Parathyroid adenoma (tissue), 2 donors: ENCODE results near the gene ADD2.

Experiments
- H2AFZ ChIP-seq: fragments of 300-600 bp; sonication (generic); one replicate; pipeline ENCODE4 v1.7.0; 2017; ENCODE audit warnings: antibody characterized with exemption, mild to moderate bottlenecking
- H3K27ac ChIP-seq: fragments of 300-600 bp; sonication (generic); one replicate; pipeline ENCODE4 v1.7.0; 2017
- H3K27me3 ChIP-seq: fragments of 300-600 bp; sonication (generic); one replicate; pipeline ENCODE4 v1.7.0; 2017; ENCODE audit warnings: low read length; ENCODE audit not compliant: control insufficient read depth, insufficient read depth
- H3K36me3 ChIP-seq: fragments of 300-600 bp; sonication (generic); one replicate; pipeline ENCODE4 v1.7.0; 2017; ENCODE audit warnings: low read length; ENCODE audit not compliant: control insufficient read depth, insufficient read depth
- H3K4me1 ChIP-seq: fragments of 300-600 bp; sonication (generic); one replicate; pipeline ENCODE4 v1.7.0; 2017; ENCODE audit warnings: control low read depth
- H3K4me2 ChIP-seq: fragments of 300-600 bp; sonication (generic); one replicate; pipeline ENCODE4 v1.7.0; 2017; ENCODE audit warnings: low read length
- H3K4me3 ChIP-seq: fragments of 300-600 bp; sonication (generic); one replicate; pipeline ENCODE4 v1.7.0; 2017; ENCODE audit warnings: low read depth, low read length
- H3K79me2 ChIP-seq: fragments of 300-600 bp; sonication (generic); one replicate; pipeline ENCODE4 v1.7.0; 2017; ENCODE audit warnings: control low read depth
- H3K9ac ChIP-seq: fragments of 300-600 bp; sonication (generic); one replicate; pipeline ENCODE4 v1.7.0; 2017; ENCODE audit warnings: mild to moderate bottlenecking
- H3K9me3 ChIP-seq: fragments of 300-600 bp; sonication (generic); one replicate; pipeline ENCODE4 v1.7.0; 2017; ENCODE audit warnings: low read length; ENCODE audit not compliant: control insufficient read depth
- CTCF ChIP-seq: fragments of 300-600 bp; sonication (generic); IDR thresholded peaks from one replicate; pipeline ENCODE4 v1.7.0; 2017; ENCODE audit warnings: antibody characterized with exemption, mild to moderate bottlenecking
- donor health status: primary hyperparathyroidism.

Gene ADD2, protein sequence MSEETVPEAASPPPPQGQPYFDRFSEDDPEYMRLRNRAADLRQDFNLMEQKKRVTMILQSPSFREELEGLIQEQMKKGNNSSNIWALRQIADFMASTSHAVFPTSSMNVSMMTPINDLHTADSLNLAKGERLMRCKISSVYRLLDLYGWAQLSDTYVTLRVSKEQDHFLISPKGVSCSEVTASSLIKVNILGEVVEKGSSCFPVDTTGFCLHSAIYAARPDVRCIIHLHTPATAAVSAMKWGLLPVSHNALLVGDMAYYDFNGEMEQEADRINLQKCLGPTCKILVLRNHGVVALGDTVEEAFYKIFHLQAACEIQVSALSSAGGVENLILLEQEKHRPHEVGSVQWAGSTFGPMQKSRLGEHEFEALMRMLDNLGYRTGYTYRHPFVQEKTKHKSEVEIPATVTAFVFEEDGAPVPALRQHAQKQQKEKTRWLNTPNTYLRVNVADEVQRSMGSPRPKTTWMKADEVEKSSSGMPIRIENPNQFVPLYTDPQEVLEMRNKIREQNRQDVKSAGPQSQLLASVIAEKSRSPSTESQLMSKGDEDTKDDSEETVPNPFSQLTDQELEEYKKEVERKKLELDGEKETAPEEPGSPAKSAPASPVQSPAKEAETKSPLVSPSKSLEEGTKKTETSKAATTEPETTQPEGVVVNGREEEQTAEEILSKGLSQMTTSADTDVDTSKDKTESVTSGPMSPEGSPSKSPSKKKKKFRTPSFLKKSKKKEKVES

DNA sequence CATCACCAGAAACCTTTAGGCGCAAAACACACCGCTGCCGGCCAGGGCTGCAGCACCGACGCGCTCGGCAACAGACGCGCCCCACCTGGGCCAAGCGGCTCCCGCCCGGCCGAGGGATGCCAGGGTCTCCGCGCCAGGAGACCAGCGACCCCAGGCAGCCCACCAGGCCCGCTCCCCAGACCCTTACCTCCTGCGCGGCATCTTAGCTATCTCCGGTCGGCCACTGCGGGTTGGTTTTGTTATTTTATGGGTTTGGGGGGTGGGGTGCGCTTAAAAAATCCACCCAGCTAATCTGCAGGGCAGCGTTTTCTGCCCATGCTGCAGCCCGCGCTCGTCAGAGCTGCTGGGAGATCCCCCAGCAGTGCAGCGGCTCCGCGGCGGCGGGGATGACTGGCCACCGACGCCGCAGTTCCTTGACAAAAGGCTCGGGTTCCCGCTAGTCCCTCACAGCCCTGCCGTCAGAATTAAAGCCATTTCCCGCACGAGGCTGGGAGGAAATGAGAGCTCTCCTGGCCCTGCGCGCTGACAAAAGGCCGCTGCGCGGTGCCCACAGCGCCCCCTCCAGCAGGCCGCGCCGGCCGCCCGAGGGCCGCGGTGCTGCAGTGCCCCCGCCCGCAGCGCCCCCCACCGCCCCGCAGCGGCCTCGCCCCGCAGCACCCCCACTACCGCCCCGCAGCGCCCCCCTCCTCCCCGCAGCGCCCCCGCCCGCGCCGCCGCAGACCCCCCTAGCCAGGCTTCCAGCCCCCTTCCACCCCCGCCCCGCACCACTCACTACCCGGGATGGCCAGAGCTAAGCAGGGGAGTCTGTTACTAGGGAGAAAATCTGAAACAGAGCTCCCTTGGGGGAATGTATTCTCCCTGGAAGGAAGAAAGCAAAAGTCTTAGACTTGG, at the start of gene ADD2:
TSS of gene ADD2 (minus strand) at position 502 of the 891 bp plus-strand sequence. CDS start 61,792 bp downstream, outside the sequence.
- Histone ChIP-seq H3K4me1 (no peaks in the 10 kb centered on the region), H3K9me3 (no peaks in the 10 kb centered on the region), H3K4me2 (peak within 1 kb of the TSS; percentile 71), H3K4me3 (peak within 1 kb of the TSS; percentile 29), H3K9ac (no peak within 1 kb of the TSS), H3K36me3 (no peaks in the 10 kb centered on the region), H3K27me3 (peaks cover 3% of the 10 kb centered on the region), H3K79me2 (no peaks in the 10 kb centered on the region), H3K27ac (no peak within 1 kb of the TSS), H2AFZ (peak within 1 kb of the TSS; percentile 70)
- no peak for TF ChIP-seq CTCF

DNA sequence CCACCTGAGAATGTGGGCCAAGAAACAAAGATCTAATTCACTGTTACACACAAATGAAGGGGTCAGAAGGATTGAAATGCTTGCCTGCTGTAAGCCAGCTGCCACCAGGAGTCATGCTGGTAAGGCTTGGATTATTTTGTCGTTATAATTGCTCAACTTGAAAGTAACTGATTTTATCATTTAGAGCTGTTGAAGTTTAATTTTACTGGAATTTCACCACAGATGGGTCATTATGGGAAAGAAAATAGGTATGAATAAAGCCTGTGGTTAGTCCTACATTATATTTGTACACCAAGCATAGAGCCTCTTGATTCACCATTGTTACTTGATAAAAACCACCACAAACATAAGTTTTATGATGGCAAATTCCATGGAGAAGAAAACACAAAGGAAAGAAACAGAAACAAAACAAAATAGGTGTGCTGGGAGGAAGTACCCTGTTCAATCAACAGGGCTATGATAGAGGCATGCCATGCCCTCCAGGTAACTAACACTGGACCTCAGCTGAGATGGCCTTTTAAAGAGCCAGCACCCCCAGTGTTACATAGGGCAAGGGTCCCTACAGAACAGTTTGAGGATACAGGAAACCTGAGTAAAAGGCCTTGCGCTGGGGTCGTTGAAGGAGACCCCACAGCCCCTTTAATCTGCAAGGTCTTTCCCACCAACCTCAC, 49.4 kb upstream of the ADD2 start:
- no peak overlapping the region for H3K4me3 ChIP-seq
- no peak overlapping the region for H3K27ac ChIP-seq
- H3K27me3 ChIP-seq, result no peaks in the 10 kb centered on the region
- no peaks in the 10 kb centered on the region for H3K9me3 ChIP-seq
- H3K79me2 ChIP-seq, result no peaks in the 10 kb centered on the region
- H3K4me1 ChIP-seq, result no peaks in the 10 kb centered on the region
- no peak overlapping the region for H3K9ac ChIP-seq
- no peak overlapping the region for H3K4me2 ChIP-seq
- H2AFZ ChIP-seq, result no peak overlapping the region
- H3K36me3 ChIP-seq, result no peaks in the 10 kb centered on the region
- no peak for TF ChIP-seq CTCF

DNA sequence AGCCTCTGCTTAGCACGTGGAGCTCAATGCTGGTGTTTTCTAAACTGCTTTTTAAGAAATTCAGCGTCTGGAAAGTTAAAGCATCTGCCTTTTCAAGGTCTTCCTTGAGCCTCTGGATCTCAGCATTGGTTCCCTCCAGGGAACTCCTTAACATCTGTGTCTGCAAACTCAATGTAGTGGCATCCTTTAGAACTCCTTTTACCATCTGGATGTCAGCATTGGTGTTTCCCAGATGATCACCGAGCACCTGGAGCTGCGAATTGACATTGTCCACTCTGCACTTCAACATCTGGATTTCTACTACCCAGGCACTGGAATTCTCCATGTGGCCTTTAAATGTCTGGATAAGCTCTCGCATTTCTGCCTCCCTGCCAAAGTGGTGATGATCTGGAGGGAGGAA, 48.7 kb upstream of the ADD2 start:
- H2AFZ ChIP-seq, result no peak overlapping the region
- TF ChIP-seq CTCF, result no peak
- H3K4me1 ChIP-seq, result no peaks in the 10 kb centered on the region
- no peaks in the 10 kb centered on the region for H3K9me3 ChIP-seq
- no peaks in the 10 kb centered on the region for H3K27me3 ChIP-seq
- no peak overlapping the region for H3K9ac ChIP-seq
- H3K4me3 ChIP-seq, result no peak overlapping the region
- no peaks in the 10 kb centered on the region for H3K79me2 ChIP-seq
- no peak overlapping the region for H3K4me2 ChIP-seq
- no peak overlapping the region for H3K27ac ChIP-seq
- H3K36me3 ChIP-seq, result no peaks in the 10 kb centered on the region

- Histone ChIP-seq H2AFZ (no peak overlapping the region), H3K27ac (no peak overlapping the region), H3K4me3 (no peak overlapping the region), H3K79me2 (no peaks in the 10 kb centered on the region), H3K9me3 (no peaks in the 10 kb centered on the region), H3K9ac (no peak overlapping the region), H3K4me2 (no peak overlapping the region), H3K27me3 (no peaks in the 10 kb centered on the region), H3K4me1 (no peaks in the 10 kb centered on the region), H3K36me3 (no peaks in the 10 kb centered on the region)
- TF ChIP-seq CTCF, result no peak
Observed at GRCh38 chr2:70808983-70809958, 41.3 kb upstream of the ADD2 start.
